GM06990 (cell line): ENCODE results near the gene SCNM1.
A peak's percentile ranks its signal among the peaks of the same experiment; 100 is the strongest.

ENCODE experiments used
- DNase-seq: peaks from one replicate; pipeline ENCODE4 v3.0.0-alpha.2; 2011; ENCODE audit not compliant: insufficient read length; ENCODE audit errors: extremely low read depth
- H3K27me3 ChIP-seq: replicated peaks from 2 replicates; pipeline ENCODE4 v1.6.0; 2011; ENCODE audit warnings: low read length; ENCODE audit not compliant: control insufficient read depth, insufficient read depth
- H3K36me3 ChIP-seq: 2 replicates; pipeline ENCODE4 v1.5.1; 2011; ENCODE audit warnings: low read length; ENCODE audit not compliant: control insufficient read depth, insufficient read depth
- H3K4me3 ChIP-seq: replicated peaks from 2 replicates; pipeline ENCODE4 v1.5.1; 2011; ENCODE audit warnings: low read depth, mild to moderate bottlenecking, control low read depth, low read length
- TF ChIP-seq, protein P1 (sequence below): IDR thresholded peaks from 2 replicates; pipeline ENCODE4 v1.5.1; 2011; ENCODE audit warnings: low read length, control low read depth, mild to moderate bottlenecking, inconsistent platforms; ENCODE audit not compliant: insufficient read depth, poor library complexity, severe bottlenecking

The SCNM1 gene

DNA sequence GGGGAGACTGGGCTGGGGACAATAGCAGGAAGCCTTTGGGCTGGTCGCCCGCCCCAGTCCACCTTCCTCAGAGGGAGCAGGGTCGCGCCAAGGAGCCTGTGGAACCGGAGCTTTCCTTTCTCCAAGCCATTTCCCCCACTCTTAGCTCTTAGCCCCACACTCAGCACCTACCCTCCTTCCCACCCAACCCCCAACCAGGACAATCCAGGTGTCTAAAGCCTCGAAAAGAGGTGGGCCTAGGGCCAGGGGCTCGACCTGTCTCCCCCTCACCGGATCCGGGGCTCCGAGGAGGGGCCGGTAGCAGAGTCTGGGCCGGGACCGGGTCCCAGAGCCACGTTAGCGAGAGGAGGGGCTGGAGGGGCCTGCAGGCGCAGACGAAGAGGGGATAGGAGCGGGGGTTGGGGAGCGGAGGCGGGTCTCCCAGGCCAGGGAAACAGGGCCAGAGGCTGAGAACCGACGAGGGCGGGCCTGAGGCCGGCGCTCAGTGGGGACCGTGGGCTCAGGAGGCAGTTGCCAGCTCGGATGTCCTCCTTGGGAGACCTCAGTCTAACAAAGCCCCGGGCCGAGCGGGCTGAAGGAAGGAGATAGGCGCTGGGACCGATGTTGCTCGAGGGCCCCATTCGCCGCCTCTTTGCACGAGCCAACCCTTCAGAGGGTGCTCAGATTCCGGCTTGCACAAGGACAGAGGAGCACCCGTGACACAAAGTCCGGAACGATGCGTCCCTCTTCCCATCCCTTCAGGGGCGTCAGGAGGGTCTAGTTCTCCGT, 20.5 kb upstream of the SCNM1 start:
- Histone ChIP-seq H3K36me3 (no peaks in the 10 kb centered on the region), H3K4me3 (peak overlapping the region; percentile 85), H3K27me3 (peaks cover 2% of the 10 kb centered on the region)
- TF ChIP-seq, protein P1, sequence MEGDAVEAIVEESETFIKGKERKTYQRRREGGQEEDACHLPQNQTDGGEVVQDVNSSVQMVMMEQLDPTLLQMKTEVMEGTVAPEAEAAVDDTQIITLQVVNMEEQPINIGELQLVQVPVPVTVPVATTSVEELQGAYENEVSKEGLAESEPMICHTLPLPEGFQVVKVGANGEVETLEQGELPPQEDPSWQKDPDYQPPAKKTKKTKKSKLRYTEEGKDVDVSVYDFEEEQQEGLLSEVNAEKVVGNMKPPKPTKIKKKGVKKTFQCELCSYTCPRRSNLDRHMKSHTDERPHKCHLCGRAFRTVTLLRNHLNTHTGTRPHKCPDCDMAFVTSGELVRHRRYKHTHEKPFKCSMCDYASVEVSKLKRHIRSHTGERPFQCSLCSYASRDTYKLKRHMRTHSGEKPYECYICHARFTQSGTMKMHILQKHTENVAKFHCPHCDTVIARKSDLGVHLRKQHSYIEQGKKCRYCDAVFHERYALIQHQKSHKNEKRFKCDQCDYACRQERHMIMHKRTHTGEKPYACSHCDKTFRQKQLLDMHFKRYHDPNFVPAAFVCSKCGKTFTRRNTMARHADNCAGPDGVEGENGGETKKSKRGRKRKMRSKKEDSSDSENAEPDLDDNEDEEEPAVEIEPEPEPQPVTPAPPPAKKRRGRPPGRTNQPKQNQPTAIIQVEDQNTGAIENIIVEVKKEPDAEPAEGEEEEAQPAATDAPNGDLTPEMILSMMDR, result no peak
- no peak for DNase-seq

DNA sequence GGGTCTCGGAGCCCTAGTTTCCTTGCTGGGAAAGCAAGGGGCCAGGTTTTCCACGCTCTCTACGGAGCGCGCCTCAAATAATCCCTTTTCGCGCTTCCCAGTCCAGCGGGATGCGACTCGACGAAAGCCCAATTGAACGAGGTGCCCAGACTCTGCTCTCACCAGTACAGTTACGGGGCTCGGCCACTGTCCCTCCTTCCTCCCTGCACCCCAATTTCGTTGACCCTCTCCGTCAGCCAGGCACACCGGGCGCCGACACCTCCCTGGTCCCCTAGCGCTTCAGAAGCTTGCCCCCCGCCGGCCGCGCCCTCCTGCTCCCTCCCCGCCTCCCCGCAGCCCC, 19.9 kb upstream of the SCNM1 start:
- TF ChIP-seq, protein P1, result no peak
- Histone ChIP-seq H3K4me3 (peak overlapping the region; percentile 85), H3K36me3 (no peaks in the 10 kb centered on the region), H3K27me3 (peaks cover 2% of the 10 kb centered on the region)
- no peak for DNase-seq

DNA sequence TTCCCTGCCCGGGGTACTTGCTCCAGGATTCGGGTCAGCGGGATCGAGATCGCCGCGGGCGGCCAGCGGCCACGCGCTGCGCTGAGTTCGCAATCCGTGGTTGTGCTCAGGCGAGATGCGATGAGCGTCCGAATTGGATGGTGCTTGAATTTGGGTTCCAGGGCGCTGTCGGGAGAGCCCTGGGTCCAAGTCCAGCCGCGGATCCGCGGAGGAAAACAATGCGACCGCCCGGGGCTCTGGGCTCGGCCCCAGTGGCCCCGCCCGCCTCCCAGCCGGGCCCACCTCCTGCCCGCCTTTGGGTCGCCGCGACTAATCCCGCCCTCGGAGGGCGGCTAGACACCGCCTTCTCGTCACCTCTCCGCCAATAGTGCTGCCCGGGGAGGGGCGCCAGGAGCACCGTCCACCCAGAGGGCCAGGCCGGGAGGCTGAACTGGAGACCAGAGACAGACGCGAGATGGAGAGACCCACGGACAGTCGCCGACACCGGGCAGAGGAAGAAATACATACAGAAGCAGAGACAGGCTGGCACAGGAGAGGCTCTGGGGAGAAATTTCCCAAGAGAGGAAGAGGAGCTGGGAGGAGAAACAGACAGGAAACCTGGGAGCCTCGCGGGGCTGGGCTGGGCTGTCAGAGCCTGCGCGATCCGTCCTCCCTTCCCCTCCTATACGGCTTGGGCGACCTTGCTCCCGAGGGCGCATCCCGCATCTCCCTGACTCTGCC, 19.4 kb upstream of the SCNM1 start, which contains the start of gene SEMA6C:
SEMA6C (minus strand) TSS at position 220 of the 720 bp plus-strand sequence. CDS start 4,010 bp downstream, outside the sequence.
- Histone ChIP-seq H3K4me3 (peak within 1 kb of the TSS; percentile 85), H3K27me3 (peaks cover 2% of the 10 kb centered on the region), H3K36me3 (no peaks in the 10 kb centered on the region)
- TF ChIP-seq, protein P1, result no peak
- DNase-seq, result peak; percentile 84

DNA sequence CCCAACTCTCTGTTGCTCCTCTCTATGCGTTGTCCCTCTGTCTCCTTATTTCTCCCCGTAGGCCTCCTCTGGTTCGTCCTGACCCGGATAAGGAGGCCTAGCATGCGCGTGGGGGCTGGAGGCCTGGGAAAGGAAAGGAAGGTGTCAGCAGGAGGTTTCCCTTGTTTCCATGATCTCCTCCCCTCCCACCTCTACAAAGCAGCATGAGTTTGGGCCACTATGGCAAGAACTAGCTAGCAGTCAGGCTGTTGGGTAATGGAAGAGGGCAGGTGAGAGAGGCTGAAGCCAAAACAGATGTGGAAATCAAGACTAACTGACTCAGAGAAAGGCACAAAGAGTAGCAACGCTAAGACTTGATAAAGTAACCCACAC, 18.8 kb upstream of the SCNM1 start:
- peak overlapping the region; percentile 85 for H3K4me3 ChIP-seq
- DNase-seq, result no peak
- TF ChIP-seq, protein P1, result no peak
- H3K27me3 ChIP-seq, result peaks cover 2% of the 10 kb centered on the region
- H3K36me3 ChIP-seq, result no peaks in the 10 kb centered on the region

DNA sequence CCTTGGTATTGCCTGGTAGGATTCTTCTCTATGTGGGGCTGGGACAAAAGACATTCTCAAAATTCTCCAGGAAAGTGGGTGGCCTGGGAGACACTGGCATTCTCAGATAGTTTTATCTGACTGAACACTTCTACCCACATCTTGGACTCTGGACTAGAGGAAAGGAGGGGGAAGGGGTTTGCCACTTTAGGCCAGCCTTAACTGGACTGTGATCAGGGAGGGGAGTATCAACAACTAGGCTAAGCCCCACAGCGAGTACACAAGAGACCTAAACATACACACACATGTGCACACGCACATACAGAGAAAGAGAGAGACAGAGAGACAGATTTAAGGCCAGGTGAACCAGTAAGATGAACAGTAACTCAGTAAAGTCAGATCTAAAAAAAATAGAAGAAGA, 18.3 kb upstream of the SCNM1 start:
- no peak for DNase-seq
- Histone ChIP-seq H3K27me3 (peaks cover 2% of the 10 kb centered on the region), H3K4me3 (no peak overlapping the region), H3K36me3 (no peaks in the 10 kb centered on the region)
- TF ChIP-seq, protein P1, result no peak
